H1 (cell line): ENCODE measurements around the gene CYBB. TPM values are rescaled to one million over a fixed set of nuclear protein-coding genes. Genes with fewer than 3 reads are reported as not detected.

Experiments used
- CTCF ChIA-PET: fragments of 300-600 bp; sonication (Branson Sonifier 250); formaldehyde crosslinking; loops from one replicate; lab custom pipeline; 2021; ENCODE audit not compliant: partially characterized antibody; lab: Charles Lee
- POLR2A ChIA-PET: fragments of 300-600 bp; sonication (Branson Sonifier 250); formaldehyde crosslinking; loops from one replicate; lab custom pipeline; 2021; ENCODE audit warnings: inconsistent platforms; ENCODE audit not compliant: partially characterized antibody; lab: Charles Lee
- DNase-seq, 2 experiments: peaks; one replicate each; pipeline versions ENCODE4 v3.0.0 to v3.0.0-alpha.2; 2010 to 2022; ENCODE audit warnings: low spot score in 2 of 2, low read depth in 1 of 2, mixed read lengths in 1 of 2
- FAIRE-seq: peaks from 2 replicates; lab custom pipeline; 2011; peaks lifted over from hg19 to GRCh38; lab: Jason Lieb, UNC
- H2AFZ ChIP-seq: 2 replicates; pipeline ENCODE4 v1.8.1; 2012; ENCODE audit warnings: low read length, inconsistent platforms
- H2AK5ac ChIP-seq: 2 replicates; pipeline ENCODE4 v1.6.1; 2013; ENCODE audit warnings: low read depth, low read length
- H2BK120ac ChIP-seq: replicated peaks from 2 replicates; pipeline ENCODE3; 2013; ENCODE audit warnings: low read depth, low read length, inconsistent platforms
- H2BK12ac ChIP-seq: 2 replicates; pipeline ENCODE4 v1.6.1; 2013; ENCODE audit warnings: low read depth, low read length
- H2BK15ac ChIP-seq: 2 replicates; pipeline ENCODE4 v1.6.1; 2013; ENCODE audit warnings: low read length
- H2BK20ac ChIP-seq: 2 replicates; pipeline ENCODE4 v1.6.1; 2013; ENCODE audit warnings: low read length
- H2BK5ac ChIP-seq: 2 replicates; pipeline ENCODE4 v1.6.1; 2013; ENCODE audit warnings: low read depth, low read length
- H3K14ac ChIP-seq: 2 replicates; pipeline ENCODE4 v1.6.1; 2013; ENCODE audit warnings: inconsistent platforms; ENCODE audit not compliant: insufficient read length
- H3K18ac ChIP-seq: 2 replicates; pipeline ENCODE4 v1.6.1; 2013; ENCODE audit warnings: low read length; ENCODE audit errors: extremely low read depth
- H3K23ac ChIP-seq: 2 replicates; pipeline ENCODE4 v1.6.1; 2013; ENCODE audit warnings: inconsistent platforms; ENCODE audit not compliant: insufficient read length
- H3K23me2 ChIP-seq: 2 replicates; pipeline ENCODE4 v1.6.1; 2013; ENCODE audit warnings: low read depth, low read length
- H3K27ac ChIP-seq: 2 replicates; pipeline ENCODE4 v1.6.1; 2011; ENCODE audit warnings: low read depth, low read length, inconsistent platforms
- H3K27me3 ChIP-seq, 4 experiments: replicated peaks in 1 of 4; 1 replicate in 1 of 4; 2 replicates in 3 of 4; pipeline versions ENCODE4 v1.6.1 to v1.8.1; 2011 to 2013; ENCODE audit warnings: low read length in 3 of 4, mild to moderate bottlenecking in 3 of 4, inconsistent platforms in 2 of 4, mixed read lengths in 2 of 4, moderate library complexity in 1 of 4; ENCODE audit not compliant: control insufficient read depth in 3 of 4, insufficient read depth in 3 of 4; ENCODE audit errors: extremely low read depth in 1 of 4
- H3K36me3 ChIP-seq, 4 experiments: 2 replicates each; pipeline versions ENCODE4 v1.6.1 to v1.8.1; 2011 to 2013; ENCODE audit warnings: mild to moderate bottlenecking in 4 of 4, low read length in 3 of 4, moderate library complexity in 2 of 4, control low read depth in 1 of 4, inconsistent platforms in 1 of 4; ENCODE audit not compliant: insufficient read depth in 4 of 4, control insufficient read depth in 2 of 4
- H3K4ac ChIP-seq: replicated peaks from 2 replicates; pipeline ENCODE3; 2013; ENCODE audit warnings: low read length, low read depth, mixed read lengths, inconsistent platforms; ENCODE audit not compliant: insufficient read length
- H3K4me1 ChIP-seq, 4 experiments: replicated peaks in 1 of 4; 1 replicate in 1 of 4; 2 replicates in 3 of 4; pipeline versions ENCODE4 v1.6.1 to v1.8.1; 2011 to 2013; ENCODE audit warnings: low read length in 3 of 4, inconsistent platforms in 2 of 4, mixed read lengths in 1 of 4; ENCODE audit not compliant: insufficient read depth in 4 of 4, control insufficient read depth in 3 of 4
- H3K4me2 ChIP-seq, 2 experiments: 2 replicates each; pipeline versions ENCODE4 v1.6.1 to v1.8.1; 2011 to 2013; ENCODE audit warnings: low read depth in 2 of 2, low read length in 2 of 2, control low read depth in 1 of 2, inconsistent platforms in 1 of 2, mild to moderate bottlenecking in 1 of 2; ENCODE audit not compliant: insufficient read depth in 1 of 2
- H3K4me3 ChIP-seq, 4 experiments: fragments of 200-600, 300-600 bp in 1 of 4; sonication (generic), shearing (Covaris generic), sonication (Bioruptor Twin) in 1 of 4; 2 replicates each; pipeline versions ENCODE4 v1.5.1 to v1.8.1; 2011 to 2016; ENCODE audit warnings: low read length in 4 of 4, low read depth in 3 of 4, control low read depth in 2 of 4, inconsistent platforms in 2 of 4, mild to moderate bottlenecking in 2 of 4, mixed read lengths in 1 of 4, moderate library complexity in 1 of 4; ENCODE audit not compliant: insufficient read depth in 2 of 4; ENCODE audit errors: extremely low read depth in 1 of 4
- H3K56ac ChIP-seq: replicated peaks from 2 replicates; pipeline ENCODE3; 2013; ENCODE audit warnings: low read depth, mild to moderate bottlenecking, mixed read lengths, low read length, inconsistent platforms; ENCODE audit not compliant: insufficient read length
- H3K79me1 ChIP-seq: 2 replicates; pipeline ENCODE4 v1.6.1; 2013; ENCODE audit warnings: low read depth, low read length, control low read depth
- H3K79me2 ChIP-seq, 2 experiments: 2 replicates each; pipeline versions ENCODE4 v1.6.1 to v1.8.1; 2012 to 2013; ENCODE audit warnings: low read length in 2 of 2, mild to moderate bottlenecking in 2 of 2, inconsistent platforms in 1 of 2; ENCODE audit not compliant: insufficient read depth in 2 of 2, control insufficient read depth in 1 of 2
- H3K9ac ChIP-seq, 4 experiments: replicated peaks in 1 of 4; 1 replicate in 1 of 4; 2 replicates in 3 of 4; pipeline versions ENCODE4 v1.6.1 to v1.8.1; 2011 to 2013; ENCODE audit warnings: low read depth in 3 of 4, low read length in 3 of 4, control low read depth in 2 of 4, mild to moderate bottlenecking in 2 of 4, moderate library complexity in 2 of 4, inconsistent platforms in 1 of 4; ENCODE audit errors: extremely low read depth in 1 of 4
- H3K9me3 ChIP-seq, 2 experiments: 2 replicates each; pipeline versions ENCODE4 v1.6.1 to v1.8.1; 2012 to 2013; ENCODE audit warnings: mild to moderate bottlenecking in 2 of 2, moderate library complexity in 2 of 2, control low read depth in 1 of 2, inconsistent platforms in 1 of 2, low read depth in 1 of 2, low read length in 1 of 2, mixed read lengths in 1 of 2; ENCODE audit not compliant: insufficient read depth in 2 of 2
- H4K20me1 ChIP-seq, 2 experiments: replicated peaks in 1 of 2; 2 replicates each; pipeline versions ENCODE3 to v1.8.1; 2011 to 2013; ENCODE audit warnings: inconsistent platforms in 2 of 2, low read length in 2 of 2, mild to moderate bottlenecking in 1 of 2; ENCODE audit not compliant: insufficient read depth in 2 of 2, control insufficient read depth in 1 of 2
- H4K5ac ChIP-seq: 2 replicates; pipeline ENCODE4 v1.6.1; 2013; ENCODE audit warnings: low read length, low read depth, mixed read lengths, inconsistent platforms; ENCODE audit not compliant: insufficient read length
- H4K8ac ChIP-seq: 2 replicates; pipeline ENCODE4 v1.8.0; 2013; ENCODE audit warnings: mild to moderate bottlenecking, moderate library complexity, low read length, inconsistent platforms; ENCODE audit not compliant: insufficient read depth; ENCODE audit errors: extremely low read depth
- H4K91ac ChIP-seq: replicated peaks from 2 replicates; pipeline ENCODE3; 2013; ENCODE audit warnings: low read length, mixed read lengths, inconsistent platforms; ENCODE audit not compliant: insufficient read length
- POLR2AphosphoS5 ChIP-seq: IDR thresholded peaks from 2 replicates; pipeline ENCODE4 v1.6.1; 2011; ENCODE audit warnings: low read depth, low read length
- RNF2 ChIP-seq: fragments of 200-900, 300-1000 bp; sonication (generic); IDR thresholded peaks from 2 replicates; pipeline ENCODE4 v1.7.1; 2016; ENCODE audit warnings: borderline replicate concordance, low read depth, mild to moderate bottlenecking, antibody characterized with exemption, low read length; ENCODE audit not compliant: poor library complexity, severe bottlenecking; ENCODE audit errors: missing control alignments
- WGBS, 2 experiments: shearing (Covaris generic) in 1 of 2; methylation state at CpG; one replicate each; pipeline versions ENCODE4 v1.1.6 to v1.1.7; 2013 to 2015; ENCODE audit warnings: low lambda C conversion rate in 2 of 2, mixed read lengths in 2 of 2, inconsistent platforms in 1 of 2, low coverage in 1 of 2, missing lambda C conversion rate in 1 of 2; ENCODE audit not compliant: insufficient replicate concordance in 2 of 2, insufficient coverage in 1 of 2, insufficient read length in 1 of 2; ENCODE audit errors: extremely low coverage in 1 of 2, missing lambda C conversion rate in 1 of 2; 5-methylcytosine and 5-hydroxymethylcytosine counted together
- polyA plus RNA-seq, 7 experiments: library from polyadenylated mRNA; depleted of rRNA in 3 of 7; stranded (reverse) in 5 of 7; unstranded in 2 of 7; fragments of >200 nt in 5 of 7; fragments of 200-250 nt in 2 of 7; gene quantifications; 1 replicate in 5 of 7; 2 replicates in 1 of 7; 4 replicates in 1 of 7; pipeline versions ENCODE4 v1.2.1 to v1.2.3, GENCODE V29; 2011 to 2013; ENCODE audit warnings: missing spikeins in 2 of 7, mixed read lengths in 2 of 7
- total RNA-seq: library from RNA; stranded (reverse); fragmentation: NEBNext Ultra II Directional; extraction: Animal tissue kit (Norgen Biotek cat#: 25700); gene quantifications from 2 replicates; pipeline ENCODE4 v1.2.1, GENCODE V29; 2021

CYBB gene
- total and polyA plus RNA-seq, 2 of the 8 experiments (the other 6 are each of a cell fraction or from before 2014, with no cell fraction given), result 0.03 to 0.09 TPM

DNA sequence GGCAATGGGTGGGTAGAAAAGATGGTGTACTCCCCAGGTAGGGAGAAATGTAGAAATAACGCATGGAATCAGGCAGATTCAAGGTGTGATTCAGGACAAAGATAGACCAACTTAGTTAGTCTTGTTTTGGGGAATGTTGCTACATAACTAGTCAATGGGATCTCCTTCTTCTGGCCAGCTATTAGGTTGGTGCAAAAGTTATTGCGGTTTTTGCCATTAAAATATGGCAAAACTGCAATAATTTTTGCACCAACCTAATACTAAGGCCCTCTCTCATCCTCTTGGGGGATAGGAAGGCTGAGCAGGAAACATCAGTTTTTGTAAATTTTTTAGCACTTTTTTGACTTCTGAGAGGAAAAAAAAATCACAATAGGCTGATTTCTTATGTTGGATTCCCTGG is 23.2 kb downstream of the CYBB start:
- CTCF ChIA-PET, result interaction anchor here (1.0 kb wide), 1 partner anchor 23 kb away, joined by 3 read pairs; the partner anchor contains the start of gene CYBB
- Histone ChIP-seq H3K9ac (no peak overlapping the region), H3K4me2 (no peak overlapping the region), H3K18ac (no peak overlapping the region), H3K9me3 (no peaks in the 10 kb centered on the region), H2BK15ac (no peak overlapping the region), H3K4me3 (no peak overlapping the region), H4K91ac (no peak overlapping the region), H3K4me1 (no peaks in the 10 kb centered on the region), H4K20me1 (no peaks in the 10 kb centered on the region), H3K14ac (no peak overlapping the region), H2AK5ac (no peak overlapping the region), H3K36me3 (no peaks in the 10 kb centered on the region), H2BK20ac (no peak overlapping the region), H3K23me2 (no peaks in the 10 kb centered on the region), H3K23ac (no peak overlapping the region), H3K56ac (no peak overlapping the region), H4K8ac (no peak overlapping the region), H2BK12ac (no peak overlapping the region), H3K27ac (no peak overlapping the region), H2AFZ (no peak overlapping the region), H3K27me3 (no peaks in the 10 kb centered on the region), H2BK5ac (no peak overlapping the region), H3K4ac (no peak overlapping the region), H3K79me1 (no peaks in the 10 kb centered on the region), H3K79me2 (no peaks in the 10 kb centered on the region), H4K5ac (no peak overlapping the region), H2BK120ac (no peak overlapping the region)
- WGBS, 2 experiments, result 82% methylated on average over 2 of the region's 2 CpGs; no CpG with 5 or more reads in 1 of the 2 experiments
- DNase-seq, result no peak
- POLR2A ChIA-PET, result no interaction called here
- FAIRE-seq, result no peak
- TF ChIP-seq POLR2AphosphoS5 (no peak), RNF2 (no peak)
